Measurements from ENCODE around the gene SLC13A5. TPM values are rescaled to one million over a fixed set of nuclear protein-coding genes. Genes with fewer than 3 reads are reported as not detected.
"Not testable (repeated sequence)": the region's sequence is repeated elsewhere in the genome, so short reads cannot be mapped to it uniquely, and the experiment has no call there.

Gene SLC13A5
- total and polyA plus RNA-seq, 4 donors: 0.10 to 0.36 TPM; not detected in 2

DNA sequence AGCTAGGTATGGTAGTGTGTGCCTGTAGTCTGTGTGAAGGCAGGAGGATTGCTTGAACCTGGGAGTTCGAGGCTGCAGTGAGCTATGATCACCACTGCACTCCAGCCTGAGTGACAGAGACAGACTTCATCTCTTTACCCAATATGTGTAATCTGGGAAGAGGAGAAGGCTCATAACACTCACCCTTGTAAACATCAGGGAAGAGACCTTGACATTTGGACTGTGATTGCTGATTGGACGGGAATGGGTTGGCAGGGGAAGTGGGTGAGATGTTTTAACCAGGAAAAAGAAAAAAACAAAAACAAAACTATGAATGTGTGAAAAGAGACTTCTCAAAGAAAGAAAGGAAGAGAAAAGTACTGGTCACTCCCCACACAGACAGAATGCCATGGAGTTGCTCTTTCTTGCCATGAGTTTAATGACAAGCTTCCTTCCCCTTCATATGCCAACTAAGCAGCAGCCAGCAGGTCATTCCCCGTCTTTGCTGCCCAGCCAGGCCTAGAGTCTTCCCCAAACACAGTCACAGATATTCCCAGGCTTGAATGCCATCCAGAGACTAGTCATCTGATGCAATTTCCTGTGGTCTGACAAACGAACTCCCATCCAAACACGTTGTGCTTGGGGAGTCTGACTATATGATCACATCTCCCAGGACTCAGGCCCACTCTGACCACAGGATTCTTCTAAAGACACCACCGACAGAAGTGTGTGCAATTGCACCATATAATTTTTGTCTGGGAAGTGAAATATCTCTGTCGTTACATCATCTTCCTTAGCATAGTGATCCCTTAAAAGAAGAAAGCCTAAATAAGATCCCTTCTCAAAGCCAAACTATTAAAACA lies 39.1 kb upstream of the SLC13A5 start:
- WGBS, 2 donors: 30 to 48% methylated on average over 7 of the region's 7 CpGs
- no peak overlapping the region for H3K4me3 ChIP-seq (ENCODE audit: low read length in 2 of 2)
- H3K4me1 ChIP-seq (ENCODE audit: control insufficient read depth in 1 of 2, insufficient read depth in 2 of 2, low read length in 2 of 2): no peaks in the 10 kb centered on the region
- intact Hi-C loops (cut with DNase I): no loop called here
- H3K27me3 ChIP-seq (ENCODE audit: control insufficient read depth in 1 of 2, insufficient read depth in 2 of 2, low read length in 1 of 2): no peaks in the 10 kb centered on the region
- H3K27ac ChIP-seq (ENCODE audit: low read depth in 1 of 2, low read length in 2 of 2): peak overlapping the region in 1 of 2 donors; percentile 54
- no peaks in the 10 kb centered on the region for H3K36me3 ChIP-seq (ENCODE audit: control insufficient read depth in 1 of 2, insufficient read depth in 2 of 2, low read length in 1 of 2)
- DNase-seq: peak in 1 of 2 donors; percentile 78
- H3K9me3 ChIP-seq (ENCODE audit: control insufficient read depth, low read length): no peaks in the 10 kb centered on the region
- ATAC-seq (ENCODE audit: low FRiP score): peak; percentile 79

DNA sequence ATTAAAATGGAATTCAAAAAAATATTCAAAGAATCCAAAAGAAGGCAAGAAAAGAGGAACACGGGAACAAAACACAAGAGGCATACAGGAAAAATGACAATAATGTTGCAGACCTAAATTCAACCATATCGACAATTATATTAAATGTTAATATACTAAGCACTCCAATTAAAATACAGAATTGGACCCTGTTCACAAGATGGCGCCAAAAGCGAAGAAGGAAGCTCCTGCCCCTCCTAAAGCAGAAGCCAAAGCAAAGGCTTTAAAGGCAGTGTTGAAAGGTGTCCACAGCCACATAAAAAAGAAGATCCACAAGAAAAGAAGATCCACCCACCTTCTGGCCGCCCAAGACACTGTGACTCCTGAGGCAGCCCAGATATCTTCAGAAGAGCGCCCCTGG lies 36.4 kb upstream of the SLC13A5 start:
- Histone ChIP-seq H3K4me1 (ENCODE audit: control insufficient read depth in 1 of 2, insufficient read depth in 2 of 2, low read length in 2 of 2) (no peaks in the 10 kb centered on the region), H3K4me3 (ENCODE audit: low read length in 2 of 2) (no peak overlapping the region), H3K27ac (ENCODE audit: low read depth in 1 of 2, low read length in 2 of 2) (no peak overlapping the region), H3K27me3 (ENCODE audit: control insufficient read depth in 1 of 2, insufficient read depth in 2 of 2, low read length in 1 of 2) (no peaks in the 10 kb centered on the region), H3K9me3 (ENCODE audit: control insufficient read depth, low read length) (no peaks in the 10 kb centered on the region), H3K36me3 (ENCODE audit: control insufficient read depth in 1 of 2, insufficient read depth in 2 of 2, low read length in 1 of 2) (no peaks in the 10 kb centered on the region)
- intact Hi-C loops (cut with DNase I): no loop called here
- DNase-seq (no peak), ATAC-seq (ENCODE audit: low FRiP score) (no peak)
- WGBS, 2 donors: 86 to 88% methylated on average over 6 of the region's 6 CpGs

DNA sequence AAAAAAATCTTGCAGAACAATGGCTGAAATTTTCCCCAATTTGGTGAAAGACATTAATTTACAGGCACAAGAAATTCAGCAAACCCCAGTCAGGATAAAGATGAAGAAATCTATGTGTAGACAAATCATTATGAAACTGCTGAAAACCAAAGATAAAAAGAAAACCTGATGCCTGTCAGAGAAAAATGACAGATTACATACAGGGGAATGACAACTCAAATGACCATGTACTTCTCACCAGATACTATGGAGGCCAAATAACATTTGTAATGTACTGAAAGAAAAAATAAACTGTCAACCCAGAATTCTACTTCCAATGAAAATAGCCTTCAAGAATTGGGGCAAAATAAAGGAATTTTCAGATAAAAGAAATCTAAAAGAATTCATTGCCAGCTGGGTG lies 35.4 kb upstream of the SLC13A5 start:
- no peaks in the 10 kb centered on the region for H3K27me3 ChIP-seq (ENCODE audit: control insufficient read depth in 1 of 2, insufficient read depth in 2 of 2, low read length in 1 of 2)
- H3K9me3 ChIP-seq (ENCODE audit: control insufficient read depth, low read length): no peaks in the 10 kb centered on the region
- ATAC-seq (ENCODE audit: low FRiP score): no peak
- H3K4me3 ChIP-seq (ENCODE audit: low read length in 2 of 2): no peak overlapping the region
- H3K4me1 ChIP-seq (ENCODE audit: control insufficient read depth in 1 of 2, insufficient read depth in 2 of 2, low read length in 2 of 2): no peaks in the 10 kb centered on the region
- DNase-seq: no peak
- H3K36me3 ChIP-seq (ENCODE audit: control insufficient read depth in 1 of 2, insufficient read depth in 2 of 2, low read length in 1 of 2): no peaks in the 10 kb centered on the region
- intact Hi-C loops (cut with DNase I): no loop called here
- H3K27ac ChIP-seq (ENCODE audit: low read depth in 1 of 2, low read length in 2 of 2): no peak overlapping the region

DNA sequence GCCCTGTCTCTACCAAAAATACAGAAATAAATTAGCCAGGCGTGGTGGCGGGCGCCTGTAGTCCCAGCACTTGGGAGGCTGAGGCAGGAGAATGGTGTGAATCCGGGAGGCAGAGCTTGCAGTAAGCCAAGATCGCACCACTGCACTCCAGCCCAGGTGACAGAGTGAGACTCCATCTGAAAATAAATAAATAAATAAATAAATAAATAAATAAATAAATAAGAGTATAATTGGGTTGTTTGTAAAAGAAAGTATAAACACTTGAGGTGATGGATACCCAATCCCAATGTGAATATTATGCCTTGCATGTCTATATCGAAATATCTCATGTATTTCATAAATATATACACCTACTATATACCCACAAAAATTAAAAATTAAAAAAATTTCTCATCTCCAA lies 33.5 kb upstream of the SLC13A5 start:
- ATAC-seq (ENCODE audit: low FRiP score); DNase-seq; H3K36me3 ChIP-seq (ENCODE audit: control insufficient read depth in 1 of 2, insufficient read depth in 2 of 2, low read length in 1 of 2); H3K27me3 ChIP-seq (ENCODE audit: control insufficient read depth in 1 of 2, insufficient read depth in 2 of 2, low read length in 1 of 2); intact Hi-C loops (cut with DNase I); H3K4me3 ChIP-seq (ENCODE audit: low read length in 2 of 2); H3K4me1 ChIP-seq (ENCODE audit: control insufficient read depth in 1 of 2, insufficient read depth in 2 of 2, low read length in 2 of 2); H3K9me3 ChIP-seq (ENCODE audit: control insufficient read depth, low read length); H3K27ac ChIP-seq (ENCODE audit: low read depth in 1 of 2, low read length in 2 of 2): not testable (repeated sequence)
- WGBS, 2 donors: 90 to 91% methylated on average over 6 of the region's 6 CpGs

DNA sequence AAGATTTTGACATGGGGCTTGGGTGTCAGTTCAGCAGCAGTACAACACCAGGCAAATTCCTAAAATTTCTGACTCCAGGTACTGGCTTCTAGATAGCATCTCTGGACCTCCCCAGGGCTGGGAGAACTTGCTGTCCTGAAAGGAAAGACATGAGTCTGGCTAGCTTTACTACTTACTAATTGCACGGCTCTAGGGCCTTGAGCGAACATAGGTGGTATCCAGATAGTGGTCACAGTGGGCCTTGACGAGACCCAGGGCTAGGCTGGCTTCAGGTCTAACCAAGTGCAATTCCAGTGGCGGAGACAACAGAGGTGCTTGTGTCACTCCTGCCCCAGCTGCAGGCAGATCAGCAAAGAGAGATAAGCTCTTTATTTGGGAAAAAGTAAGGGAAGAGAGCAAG lies 16.4 kb upstream of the SLC13A5 start:
- no peak for DNase-seq
- Histone ChIP-seq H3K36me3 (ENCODE audit: control insufficient read depth in 1 of 2, insufficient read depth in 2 of 2, low read length in 1 of 2) (no peaks in the 10 kb centered on the region), H3K4me3 (ENCODE audit: low read length in 2 of 2) (no peak overlapping the region), H3K27me3 (ENCODE audit: control insufficient read depth in 1 of 2, insufficient read depth in 2 of 2, low read length in 1 of 2) (no peaks in the 10 kb centered on the region), H3K9me3 (ENCODE audit: control insufficient read depth, low read length) (no peaks in the 10 kb centered on the region), H3K27ac (ENCODE audit: low read depth in 1 of 2, low read length in 2 of 2) (no peak overlapping the region), H3K4me1 (ENCODE audit: control insufficient read depth in 1 of 2, insufficient read depth in 2 of 2, low read length in 2 of 2) (no peaks in the 10 kb centered on the region)
- no peak for ATAC-seq (ENCODE audit: low FRiP score)
- intact Hi-C loops (cut with DNase I): no loop called here
- WGBS, 2 donors: 67 to 89% methylated on average over 4 of the region's 4 CpGs

DNA sequence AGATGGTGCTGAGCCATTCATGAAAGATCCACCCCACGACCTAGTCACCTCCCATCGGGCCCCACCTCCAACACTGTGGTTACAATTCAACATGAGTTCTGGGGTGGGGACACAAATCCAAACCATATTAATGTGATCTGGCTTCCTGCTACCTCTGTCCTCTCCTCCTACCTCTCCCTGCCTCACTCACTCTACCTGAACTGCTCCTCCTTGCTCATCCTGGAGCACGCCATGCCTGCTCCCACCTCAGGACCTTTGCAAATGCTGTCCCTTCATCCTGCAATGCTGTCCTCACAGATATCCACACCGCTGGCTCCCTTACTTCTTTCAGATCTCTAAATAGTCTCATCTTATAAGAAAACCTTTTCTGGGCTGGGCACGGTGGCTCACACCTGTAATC lies 10.8 kb upstream of the SLC13A5 start:
- ATAC-seq (ENCODE audit: low FRiP score) (no peak), DNase-seq (no peak)
- intact Hi-C loops (cut with DNase I): no loop called here
- Histone ChIP-seq H3K27ac (ENCODE audit: low read depth in 1 of 2, low read length in 2 of 2) (no peak overlapping the region), H3K36me3 (ENCODE audit: control insufficient read depth in 1 of 2, insufficient read depth in 2 of 2, low read length in 1 of 2) (no peaks in the 10 kb centered on the region), H3K4me3 (ENCODE audit: low read length in 2 of 2) (no peak overlapping the region), H3K9me3 (ENCODE audit: control insufficient read depth, low read length) (no peaks in the 10 kb centered on the region), H3K27me3 (ENCODE audit: control insufficient read depth in 1 of 2, insufficient read depth in 2 of 2, low read length in 1 of 2) (no peaks in the 10 kb centered on the region), H3K4me1 (ENCODE audit: control insufficient read depth in 1 of 2, insufficient read depth in 2 of 2, low read length in 2 of 2) (no peaks in the 10 kb centered on the region)
- WGBS, 2 donors: 79 to 81% methylated on average over 5 of the region's 5 CpGs

DNA sequence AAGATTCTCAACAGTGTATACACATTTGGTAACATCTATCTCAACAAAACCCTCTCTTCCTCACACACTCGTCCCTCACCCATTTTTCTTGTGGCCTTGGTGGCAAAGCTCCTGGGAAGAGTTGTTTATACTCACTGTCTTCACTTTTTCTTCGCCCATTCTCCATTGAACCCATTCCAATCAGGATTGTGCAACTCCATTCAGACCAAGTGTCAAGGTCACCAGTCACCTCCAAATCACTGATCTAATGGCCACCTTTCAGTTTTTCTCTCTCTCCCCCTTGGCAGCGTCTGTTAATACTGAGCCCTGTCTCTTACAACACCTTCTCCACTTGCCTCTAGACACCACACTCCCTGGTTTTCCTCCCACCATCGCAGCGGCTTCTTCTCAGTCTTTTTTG lies 8.6 kb upstream of the SLC13A5 start:
- intact Hi-C loops (cut with DNase I): no loop called here
- Histone ChIP-seq H3K36me3 (ENCODE audit: control insufficient read depth in 1 of 2, insufficient read depth in 2 of 2, low read length in 1 of 2) (no peaks in the 10 kb centered on the region), H3K27ac (ENCODE audit: low read depth in 1 of 2, low read length in 2 of 2) (no peak overlapping the region), H3K9me3 (ENCODE audit: control insufficient read depth, low read length) (no peaks in the 10 kb centered on the region), H3K4me3 (ENCODE audit: low read length in 2 of 2) (no peak overlapping the region), H3K27me3 (ENCODE audit: control insufficient read depth in 1 of 2, insufficient read depth in 2 of 2, low read length in 1 of 2) (no peaks in the 10 kb centered on the region), H3K4me1 (ENCODE audit: control insufficient read depth in 1 of 2, insufficient read depth in 2 of 2, low read length in 2 of 2) (no peaks in the 10 kb centered on the region)
- DNase-seq (no peak), ATAC-seq (ENCODE audit: low FRiP score) (no peak)
- WGBS, 2 donors: 72 to 77% methylated on average over 5 of the region's 5 CpGs

DNA sequence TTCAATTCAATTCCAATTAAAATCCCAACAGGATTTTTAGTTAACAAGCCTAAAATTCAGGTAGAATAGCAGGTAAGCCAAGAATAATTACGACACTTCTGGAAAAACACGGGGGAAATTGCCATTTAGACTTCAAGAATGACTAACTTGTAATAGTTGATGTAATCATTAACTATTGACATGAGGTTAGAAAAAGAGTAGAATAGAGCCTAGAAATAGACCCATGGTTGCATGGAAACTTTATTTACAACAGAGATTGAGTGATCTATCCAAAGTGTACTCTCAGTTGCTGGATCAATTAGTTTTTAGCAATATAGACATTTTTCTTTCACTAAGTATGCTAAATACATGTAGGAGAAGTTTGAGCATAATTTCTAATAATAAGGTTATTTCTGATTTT lies 3.6 kb upstream of the SLC13A5 start:
- H3K4me1 ChIP-seq (ENCODE audit: control insufficient read depth in 1 of 2, insufficient read depth in 2 of 2, low read length in 2 of 2): no peaks in the 10 kb centered on the region
- peaks cover 5% of the 10 kb centered on the region for H3K9me3 ChIP-seq (ENCODE audit: control insufficient read depth, low read length)
- 91% methylated on average over 2 of the region's 2 CpGs for WGBS, 2 donors
- no peaks in the 10 kb centered on the region for H3K27me3 ChIP-seq (ENCODE audit: control insufficient read depth in 1 of 2, insufficient read depth in 2 of 2, low read length in 1 of 2)
- intact Hi-C loops (cut with DNase I): no loop called here
- H3K36me3 ChIP-seq (ENCODE audit: control insufficient read depth in 1 of 2, insufficient read depth in 2 of 2, low read length in 1 of 2): no peaks in the 10 kb centered on the region
- no peak for ATAC-seq (ENCODE audit: low FRiP score)
- no peak for DNase-seq
- no peak overlapping the region for H3K27ac ChIP-seq (ENCODE audit: low read depth in 1 of 2, low read length in 2 of 2)
- H3K4me3 ChIP-seq (ENCODE audit: low read length in 2 of 2): no peak overlapping the region

DNA sequence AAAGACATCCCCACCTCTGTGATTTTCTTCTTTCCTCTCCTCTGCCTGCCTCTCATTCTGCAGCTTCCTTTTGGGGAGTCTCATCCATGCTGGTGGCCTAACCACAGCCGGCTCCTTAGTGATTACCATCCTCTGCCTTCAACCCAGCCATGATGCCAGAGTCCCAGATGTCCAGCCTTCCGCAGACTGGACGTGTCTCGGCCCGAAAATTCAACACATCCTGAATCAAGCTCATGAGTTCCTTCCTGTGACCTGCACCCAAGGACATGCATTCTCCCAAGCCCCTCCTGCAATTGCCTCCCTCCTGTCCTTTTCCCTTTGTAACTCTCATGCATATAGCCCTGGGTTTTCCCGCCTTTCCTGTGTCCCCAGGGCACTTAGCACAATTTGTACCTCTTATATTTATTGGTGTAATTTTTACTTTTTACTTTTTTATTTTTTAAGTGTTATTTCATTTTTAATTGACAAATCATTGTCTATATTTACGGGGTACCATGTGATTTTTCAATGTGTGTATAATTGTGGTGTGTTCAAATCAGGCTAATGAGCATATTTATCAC lies 1.2 kb upstream of the SLC13A5 start:
- 68 to 77% methylated on average over 7 of the region's 7 CpGs for WGBS, 2 donors
- H3K4me3 ChIP-seq (ENCODE audit: low read length in 2 of 2): no peak overlapping the region
- no peak for DNase-seq
- H3K27ac ChIP-seq (ENCODE audit: low read depth in 1 of 2, low read length in 2 of 2): no peak overlapping the region
- no peaks in the 10 kb centered on the region for H3K4me1 ChIP-seq (ENCODE audit: control insufficient read depth in 1 of 2, insufficient read depth in 2 of 2, low read length in 2 of 2)
- H3K9me3 ChIP-seq (ENCODE audit: control insufficient read depth, low read length): peaks cover 5% of the 10 kb centered on the region
- intact Hi-C loops (cut with DNase I): no loop called here
- no peak for ATAC-seq (ENCODE audit: low FRiP score)
- H3K36me3 ChIP-seq (ENCODE audit: control insufficient read depth in 1 of 2, insufficient read depth in 2 of 2, low read length in 1 of 2): no peaks in the 10 kb centered on the region
- H3K27me3 ChIP-seq (ENCODE audit: control insufficient read depth in 1 of 2, insufficient read depth in 2 of 2, low read length in 1 of 2): no peaks in the 10 kb centered on the region
